GM19372 (cell line): ENCODE data around the gene KCNK18.

Experiments used
- ATAC-seq: cut with Tn5 transposase; IDR thresholded peaks from one replicate; pipeline ENCODE4 v1.9.1; 2021; ENCODE audit warnings: mild to moderate bottlenecking, low read depth, moderate library complexity; ENCODE audit not compliant: unreplicated experiment

Gene KCNK18

GRCh38 chr10:117197189-117197588 is at the start of gene KCNK18:
KCNK18 (plus strand) TSS chr10:117197489; CDS start chr10:117197489, 0 bp downstream.
- no peak for ATAC-seq

GRCh38 chr10:117148284-117148683 is 49.0 kb upstream of the KCNK18 start:
- ATAC-seq = no peak

DNA sequence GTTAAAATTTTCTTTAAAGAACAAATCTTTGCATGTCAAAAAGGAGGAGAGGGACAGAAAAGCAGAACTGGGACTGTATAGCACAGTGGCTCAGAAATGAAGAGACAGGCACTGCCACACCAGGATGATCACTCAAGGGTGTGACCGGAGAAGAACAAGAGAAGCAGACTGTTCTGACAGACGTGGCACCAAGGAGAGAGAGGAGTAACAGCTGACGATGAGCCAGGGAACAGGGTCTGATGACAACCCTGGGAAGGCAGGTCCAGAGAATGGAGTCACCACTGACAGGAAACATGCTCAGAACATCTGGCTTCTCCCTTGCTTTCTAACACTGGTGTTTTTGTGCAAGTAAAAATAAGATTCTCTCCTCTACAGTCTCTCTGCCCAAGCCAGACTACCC is 44.6 kb upstream of the KCNK18 start:
- no peak for ATAC-seq

- ATAC-seq = no peak
These were observed 39.0 kb upstream of the KCNK18 start for GRCh38 chr10:117158297-117158696.

DNA sequence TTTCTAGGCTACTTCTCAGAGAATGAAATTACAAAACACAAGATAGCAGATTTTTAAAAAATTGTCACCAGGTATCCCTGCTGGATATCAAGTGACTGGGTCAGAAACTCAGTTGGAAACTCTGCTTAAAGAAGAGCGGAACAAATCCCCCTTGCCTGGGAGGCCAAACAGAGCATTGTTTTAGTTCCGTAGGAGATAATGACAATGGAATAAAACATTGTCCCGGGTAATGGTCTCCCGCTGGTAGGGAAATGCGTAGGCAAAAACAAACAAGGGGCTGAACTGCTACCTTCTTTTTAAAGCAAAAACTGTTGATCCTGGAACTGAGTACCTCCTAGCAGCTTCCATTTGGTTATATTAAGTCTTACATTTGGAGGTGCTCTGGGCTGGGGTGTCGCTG is 37.9 kb upstream of the KCNK18 start:
- ATAC-seq = no peak

GRCh38 chr10:117160567-117160966 is 36.7 kb upstream of the KCNK18 start:
- ATAC-seq = no peak

DNA sequence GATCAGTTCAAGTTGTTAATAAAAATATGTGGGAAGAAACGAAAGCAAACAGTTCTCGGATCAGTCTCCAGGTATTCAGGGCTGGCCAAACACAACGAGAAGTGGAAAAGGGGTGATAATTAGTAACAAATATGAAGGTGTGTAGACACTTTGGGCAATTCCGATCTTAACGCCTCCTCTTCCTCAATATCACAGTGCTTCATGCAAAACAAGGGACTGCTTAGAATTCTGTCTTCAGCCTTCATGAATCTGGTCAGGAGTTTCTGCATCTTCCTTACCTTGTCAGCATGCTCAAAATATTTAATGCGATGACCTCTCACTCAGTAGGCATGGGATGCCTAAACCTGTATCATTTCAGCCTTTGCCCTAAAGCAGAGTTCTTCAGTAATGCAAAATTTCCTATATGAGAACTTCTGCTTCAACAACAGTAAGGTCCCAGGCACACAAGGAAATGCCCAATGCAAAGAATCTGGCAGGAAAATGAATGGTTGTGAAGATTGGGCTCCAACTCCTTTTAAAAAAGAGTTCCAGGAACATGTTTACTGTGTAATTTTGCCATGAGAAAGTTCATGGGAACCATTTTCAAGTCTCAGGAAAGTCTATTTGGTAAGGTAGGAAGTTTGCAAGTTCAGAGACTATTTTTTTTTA is 35.8 kb upstream of the KCNK18 start:
- no peak for ATAC-seq

DNA sequence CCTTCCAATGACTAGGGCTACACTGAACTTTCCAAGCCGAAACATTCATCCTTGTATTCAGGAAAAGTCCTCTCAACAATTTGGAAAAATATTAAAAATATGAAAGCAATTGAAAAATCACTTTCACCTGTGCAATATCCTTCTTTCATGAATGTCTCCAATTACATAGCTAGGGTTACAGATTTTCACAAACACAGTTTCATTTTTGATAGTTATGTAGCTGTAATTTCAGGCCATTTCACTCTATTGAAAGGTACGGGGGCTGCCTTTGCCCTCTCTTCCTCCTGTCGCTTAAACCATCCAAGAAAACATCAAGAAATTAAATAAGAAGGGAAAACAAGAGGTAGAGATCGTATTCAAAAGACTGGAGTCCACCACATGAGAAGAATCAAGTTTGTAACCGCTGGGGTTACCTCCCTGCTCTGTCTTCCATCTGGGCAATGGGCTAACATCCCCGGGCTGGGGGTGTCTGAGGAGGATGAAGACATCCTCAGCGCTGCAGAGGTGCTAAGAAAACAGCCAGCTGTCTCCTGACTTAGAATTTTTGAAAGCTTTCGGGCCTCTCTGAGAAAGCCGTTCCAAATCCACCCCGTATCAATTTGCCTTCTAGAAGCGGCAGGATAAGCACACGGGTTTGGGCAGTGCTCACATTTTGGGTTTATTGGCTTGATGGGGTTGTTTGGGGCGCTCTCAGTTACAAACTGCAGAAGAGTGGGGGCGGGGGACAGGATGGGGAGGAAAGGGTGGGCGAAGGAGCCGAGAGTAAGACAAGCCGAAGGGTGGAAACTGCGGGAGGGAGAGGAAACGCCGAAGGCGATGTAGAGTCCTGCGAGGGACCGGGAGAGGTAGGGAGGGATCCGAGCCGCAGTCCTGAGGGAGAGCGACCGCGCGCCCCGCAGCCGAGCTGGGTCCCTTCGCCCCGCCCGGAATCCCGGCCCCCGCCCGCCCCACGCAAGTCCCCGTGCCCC is 34.9 kb upstream of the KCNK18 start:
- no peak for ATAC-seq

DNA sequence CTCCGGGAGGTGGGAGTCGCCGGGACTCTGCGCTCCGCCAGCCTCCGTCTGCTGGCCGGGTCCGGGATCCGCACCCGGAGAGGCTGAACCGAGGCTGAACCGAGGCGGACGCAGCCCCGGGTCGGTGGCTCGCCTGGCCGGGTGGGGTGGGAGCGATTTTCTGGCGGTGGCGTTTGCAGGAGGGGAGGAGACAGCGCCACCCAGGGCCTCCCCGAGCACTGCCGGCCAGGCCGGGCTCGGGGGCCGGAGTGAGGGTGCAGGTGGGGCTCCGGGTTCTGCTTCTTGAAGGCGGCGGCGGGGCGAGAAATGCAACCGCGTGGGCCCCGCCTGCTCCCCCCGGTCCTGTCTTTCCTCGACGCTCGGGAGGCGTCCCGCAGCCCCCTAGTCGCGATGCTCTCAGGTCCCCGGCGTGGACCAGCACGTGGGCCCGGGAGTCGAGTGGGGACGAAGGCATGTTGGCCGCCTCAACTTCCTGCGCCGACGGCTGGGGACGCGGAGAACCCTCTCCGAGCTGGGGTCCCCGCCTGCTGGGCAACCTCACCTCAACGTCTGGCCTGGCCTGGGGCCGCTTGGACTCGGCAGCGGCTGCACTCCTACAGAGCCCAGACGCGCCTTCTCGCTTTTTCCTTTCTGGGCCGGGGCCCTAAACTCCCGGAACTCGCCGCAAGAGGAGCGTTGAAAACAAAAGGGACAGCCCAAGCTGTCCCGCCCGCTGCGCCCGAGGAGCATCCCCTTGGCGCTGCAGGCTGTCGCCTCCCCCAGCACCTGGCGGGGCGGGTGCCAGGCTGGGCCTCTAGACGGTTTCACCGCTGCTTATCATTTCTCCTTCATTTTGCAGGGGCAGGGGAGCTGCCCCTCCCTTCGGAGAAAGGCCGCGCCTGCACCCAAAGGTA is 34.0 kb upstream of the KCNK18 start:
- ATAC-seq = no peak

DNA sequence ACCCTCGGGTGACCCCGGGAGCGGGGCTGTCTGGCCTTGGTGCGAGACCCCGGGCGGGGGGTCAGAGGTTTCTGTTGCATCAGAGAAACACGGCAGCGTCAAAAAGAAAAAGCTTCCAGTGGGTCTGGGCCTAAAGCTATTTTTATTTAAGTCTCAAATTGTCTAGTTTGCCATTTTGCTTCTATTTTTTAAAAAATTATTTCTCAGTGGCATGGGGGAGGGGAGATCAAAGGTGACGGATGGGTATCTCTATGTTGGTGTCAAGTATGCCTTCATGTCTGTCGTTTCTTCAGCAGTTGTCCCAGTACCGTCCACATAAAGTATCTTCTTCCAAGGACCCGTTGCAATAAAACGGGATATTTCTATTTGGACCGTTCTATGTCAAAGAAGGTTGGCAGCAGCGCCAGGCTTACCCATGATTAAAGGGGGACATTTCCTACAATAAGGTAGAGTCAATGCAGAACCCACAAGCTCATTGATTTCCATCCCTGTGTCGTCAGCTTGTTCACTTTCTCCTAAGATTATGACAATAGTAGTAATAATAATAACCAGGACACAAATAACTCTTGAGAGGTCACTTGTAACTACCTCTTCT is 33.2 kb upstream of the KCNK18 start:
- no peak for ATAC-seq

DNA sequence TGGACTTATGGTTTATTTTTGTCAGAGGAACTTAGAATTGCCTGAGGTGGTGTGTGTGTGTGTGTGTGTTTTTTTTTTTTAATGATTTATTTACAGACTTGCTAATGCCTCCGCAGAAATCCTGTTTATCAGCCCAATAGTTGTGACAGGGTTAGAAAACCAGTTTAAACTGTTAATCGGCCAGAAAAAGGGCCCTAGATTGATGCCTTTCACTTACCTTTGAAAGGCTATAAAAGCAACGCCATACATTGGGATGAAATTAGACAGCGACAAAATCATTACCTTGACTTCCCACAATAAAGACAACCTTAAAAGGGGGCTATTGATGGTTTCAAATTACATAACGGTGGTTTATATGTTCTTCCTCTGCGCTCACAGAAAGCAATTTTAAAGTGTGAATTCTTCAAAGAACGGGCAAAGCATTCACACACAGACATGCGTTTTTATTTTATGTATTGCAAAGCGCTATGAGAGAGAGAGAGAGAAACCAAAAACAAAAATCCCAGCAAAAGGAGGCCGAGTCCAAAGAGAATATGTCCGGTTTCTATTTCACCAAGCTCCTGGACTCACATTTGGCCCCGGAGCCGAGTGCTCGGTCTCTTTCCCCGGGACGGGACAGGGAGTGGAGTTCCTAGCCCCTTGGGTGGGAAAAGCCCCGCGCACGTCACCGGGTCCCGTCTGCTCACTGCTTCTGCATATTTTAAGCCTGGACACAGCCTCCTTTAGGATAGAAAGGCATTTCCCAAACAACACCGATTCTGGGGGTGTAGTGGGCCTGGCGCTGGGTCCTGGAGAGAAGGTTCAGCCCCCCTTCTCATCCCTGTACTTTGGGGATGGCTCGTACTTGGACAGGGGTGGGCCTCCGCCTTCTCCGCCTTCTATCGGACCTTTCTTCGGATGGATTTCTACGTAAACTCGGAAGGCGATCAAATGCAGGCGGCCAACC is 32.4 kb upstream of the KCNK18 start:
- no peak for ATAC-seq

DNA sequence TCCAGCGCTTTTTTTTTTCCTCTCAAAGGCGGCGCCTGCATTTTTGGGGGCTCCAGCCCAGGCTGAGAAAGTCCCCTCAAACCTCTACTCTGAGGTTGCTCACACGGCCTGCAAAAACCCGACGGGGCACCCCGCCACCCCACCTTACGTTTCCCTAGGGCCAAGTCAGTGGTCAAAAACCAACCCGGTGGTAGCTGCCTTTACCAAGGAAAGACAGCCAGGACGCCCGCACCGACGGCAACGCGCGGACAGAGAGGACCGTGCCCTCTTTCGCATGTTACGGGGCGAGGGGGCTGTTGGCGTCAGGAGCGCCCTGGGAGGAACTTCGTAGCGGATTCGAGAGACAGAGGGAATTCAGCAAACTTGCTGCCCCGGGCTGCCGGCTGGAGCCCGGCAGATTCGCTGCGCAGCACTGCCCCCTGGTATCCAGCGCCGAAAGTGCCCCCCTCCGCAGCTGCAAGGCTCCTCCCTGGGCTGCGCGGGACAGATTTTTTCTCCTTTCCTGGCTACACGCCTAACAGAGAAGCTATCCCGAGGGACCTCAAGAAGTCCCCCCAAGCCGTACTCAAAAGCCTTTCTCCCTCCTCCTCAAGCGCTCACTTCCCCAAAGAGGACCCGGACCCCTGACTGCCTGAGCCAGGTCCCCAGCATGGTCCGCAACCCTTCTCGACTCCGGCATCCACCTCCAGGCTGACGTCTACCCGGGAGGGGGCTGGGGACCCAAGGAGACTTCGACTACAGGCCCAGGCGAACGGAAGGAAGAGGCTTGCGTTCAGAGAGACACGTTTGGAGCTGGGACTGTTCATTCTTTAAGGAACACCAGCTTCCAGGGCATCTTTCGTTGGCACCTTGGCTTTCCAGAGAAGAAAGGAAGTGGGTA is 31.5 kb upstream of the KCNK18 start:
- ATAC-seq = no peak

DNA sequence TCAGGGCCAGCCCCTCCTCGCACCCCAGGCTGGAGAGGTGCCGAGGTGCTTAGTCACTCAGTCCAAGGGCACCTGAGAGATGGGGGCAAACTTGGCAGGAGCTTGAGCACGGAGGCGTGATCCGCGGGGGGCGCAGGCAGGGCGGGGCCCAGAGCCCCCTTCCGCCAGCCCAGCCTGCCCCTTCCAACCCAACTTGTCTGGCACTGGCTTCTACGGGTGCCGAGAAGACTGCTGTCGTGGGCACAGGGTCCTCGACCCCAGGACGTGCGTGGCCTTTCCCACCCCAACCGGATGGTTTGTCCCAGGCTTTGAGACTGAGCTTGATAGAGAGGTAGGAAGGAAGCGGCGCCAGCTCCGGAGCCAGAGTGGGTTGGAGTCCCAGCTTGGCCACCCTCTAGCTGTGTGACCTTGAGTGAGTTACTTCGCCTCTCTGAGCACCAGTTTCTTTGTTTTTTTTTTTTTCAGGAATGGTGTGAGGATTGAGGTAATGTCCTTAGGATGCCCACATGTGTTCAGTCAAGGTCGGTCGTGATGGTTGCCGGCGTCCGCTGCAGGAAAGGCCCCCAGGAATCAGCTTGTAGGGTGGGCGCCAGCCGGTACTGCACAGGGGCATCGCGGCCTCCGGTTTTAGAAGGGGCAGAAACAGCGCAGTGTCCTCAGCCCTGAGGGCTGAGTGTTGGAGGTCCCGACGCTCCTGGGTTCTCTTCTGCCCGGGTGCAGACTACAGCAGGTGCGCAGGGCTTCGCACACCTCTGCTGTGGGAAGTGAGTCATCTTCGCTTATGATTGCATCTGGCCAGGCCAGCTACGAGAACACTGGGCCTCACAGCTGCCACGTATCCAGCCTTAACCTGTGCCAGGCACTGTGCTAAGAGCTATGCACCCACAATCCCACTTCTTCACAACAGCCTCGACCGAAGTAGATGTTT is 30.6 kb upstream of the KCNK18 start:
- no peak for ATAC-seq

DNA sequence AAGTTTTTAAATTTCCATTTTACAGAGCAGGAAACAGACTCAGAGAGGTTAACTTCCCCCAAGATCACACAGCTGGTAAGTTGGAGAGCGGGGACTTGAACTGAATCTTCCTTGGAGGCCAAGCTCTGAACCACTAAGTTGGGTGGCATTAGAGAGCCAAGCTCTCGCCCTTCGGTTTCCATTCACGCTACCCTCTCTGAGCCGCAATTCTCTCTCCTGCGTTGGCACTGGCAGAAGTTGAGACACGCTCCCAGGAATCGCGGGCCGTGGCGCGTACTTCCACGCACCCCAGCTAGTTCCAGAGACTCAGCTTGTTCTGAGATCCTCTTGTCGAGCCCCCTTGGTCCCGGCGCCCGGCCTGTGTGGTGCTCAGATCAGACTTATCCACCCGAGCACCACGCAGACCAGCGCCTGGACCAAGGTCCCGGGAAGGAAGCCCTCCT is 29.9 kb upstream of the KCNK18 start:
- no peak for ATAC-seq

DNA sequence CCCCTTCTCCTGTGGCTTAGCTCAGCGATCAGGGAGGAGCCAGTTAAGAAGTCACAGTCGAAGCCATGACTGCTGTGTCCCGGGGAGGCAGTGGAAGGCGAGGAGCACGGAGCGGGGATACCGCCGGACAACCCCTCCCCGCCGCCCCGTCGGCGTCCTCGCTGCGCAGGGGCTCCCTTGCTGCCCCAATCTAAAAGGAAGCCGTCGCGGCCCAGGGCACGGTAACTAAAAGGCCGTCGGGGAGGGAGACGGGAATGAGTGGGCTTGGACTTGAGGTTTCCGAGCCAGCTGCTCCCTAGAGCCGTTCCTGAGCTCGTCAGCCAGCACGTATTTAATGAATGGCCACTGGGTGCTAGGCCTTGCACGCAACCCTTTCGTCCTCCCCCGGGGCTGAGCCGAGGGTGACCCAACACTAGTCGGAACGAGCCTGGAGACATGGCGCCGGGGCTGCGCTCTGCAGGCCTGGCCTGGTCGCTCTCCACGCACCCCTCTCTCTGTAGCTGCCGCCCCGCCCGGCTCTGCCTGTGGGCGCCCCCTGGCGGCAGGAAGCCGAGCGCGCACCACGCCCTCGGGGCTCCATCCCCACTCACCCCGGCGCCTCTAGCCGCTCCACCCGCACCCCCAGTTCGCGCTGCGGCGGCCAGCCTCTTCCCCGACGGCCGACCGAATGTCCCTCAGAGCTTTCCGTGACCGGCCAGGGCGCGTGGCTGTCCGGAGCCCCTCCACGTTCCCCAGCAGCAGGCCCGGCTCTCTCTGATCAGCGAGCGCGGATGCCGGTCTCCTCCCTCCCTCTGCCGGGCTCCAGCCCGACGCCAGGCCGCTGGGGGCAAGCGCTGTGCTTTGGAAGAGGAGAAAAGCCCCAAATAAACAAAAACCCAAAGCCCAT is 29.3 kb upstream of the KCNK18 start:
- peak; percentile 85 for ATAC-seq

DNA sequence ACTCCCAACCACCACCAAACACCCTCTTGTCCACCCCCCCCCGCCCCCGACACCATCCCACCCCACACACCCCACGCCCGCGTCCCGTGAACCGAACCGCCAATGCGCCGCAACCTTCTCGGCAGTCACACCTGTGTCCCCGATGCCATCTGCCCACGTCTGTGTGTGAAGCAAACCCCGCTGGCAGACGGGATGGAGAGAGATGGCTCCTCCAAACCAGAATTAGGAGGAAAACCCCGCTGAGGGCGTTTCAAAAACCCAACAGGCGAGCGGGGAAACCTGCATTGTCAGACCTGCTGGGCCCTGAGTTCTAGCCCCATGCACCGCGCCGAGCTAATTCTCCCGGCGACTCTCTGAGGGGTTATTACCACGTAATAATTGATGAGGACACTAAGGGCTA is 28.6 kb upstream of the KCNK18 start:
- no peak for ATAC-seq
